SU-DHL-6 (cell line): Measurements from ENCODE around the gene SRL.

Source experiments
- EZH2phosphoT487 ChIP-seq: fragments of 200-600 bp; sonication (generic), shearing (Covaris generic); conservative IDR thresholded peaks from 2 replicates; pipeline ENCODE4 v1.6.1; 2018; ENCODE audit warnings: mild to moderate bottlenecking, antibody characterized with exemption, low read length, moderate library complexity, mixed read lengths
- TF ChIP-seq, protein P1 (sequence below): fragments of 200-600 bp; sonication (generic); IDR thresholded peaks from one replicate; pipeline ENCODE4 v1.5.1; 2017; ENCODE audit warnings: antibody characterized with exemption, mild to moderate bottlenecking, low read length, moderate library complexity; ENCODE audit not compliant: insufficient read depth, poor library complexity, severe bottlenecking

DNA sequence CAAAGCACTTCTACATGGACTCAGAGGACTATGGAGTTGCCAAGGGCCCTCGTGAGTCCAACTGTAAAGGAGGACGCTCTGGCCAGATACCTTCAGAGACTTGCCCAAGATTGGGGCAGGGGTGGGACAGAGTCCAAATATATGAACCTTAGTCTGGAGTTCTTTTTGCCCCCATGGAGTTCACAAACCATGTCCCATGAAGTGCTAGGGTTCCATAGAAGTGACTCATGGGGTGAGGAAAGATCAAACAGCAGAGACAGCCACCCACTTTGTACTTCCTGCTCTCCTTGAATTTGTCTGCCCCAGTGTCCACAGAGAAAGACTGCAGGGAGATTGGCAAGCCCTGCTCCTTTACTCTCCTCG, 29.0 kb downstream of the SRL start:
- TF ChIP-seq, protein P1, sequence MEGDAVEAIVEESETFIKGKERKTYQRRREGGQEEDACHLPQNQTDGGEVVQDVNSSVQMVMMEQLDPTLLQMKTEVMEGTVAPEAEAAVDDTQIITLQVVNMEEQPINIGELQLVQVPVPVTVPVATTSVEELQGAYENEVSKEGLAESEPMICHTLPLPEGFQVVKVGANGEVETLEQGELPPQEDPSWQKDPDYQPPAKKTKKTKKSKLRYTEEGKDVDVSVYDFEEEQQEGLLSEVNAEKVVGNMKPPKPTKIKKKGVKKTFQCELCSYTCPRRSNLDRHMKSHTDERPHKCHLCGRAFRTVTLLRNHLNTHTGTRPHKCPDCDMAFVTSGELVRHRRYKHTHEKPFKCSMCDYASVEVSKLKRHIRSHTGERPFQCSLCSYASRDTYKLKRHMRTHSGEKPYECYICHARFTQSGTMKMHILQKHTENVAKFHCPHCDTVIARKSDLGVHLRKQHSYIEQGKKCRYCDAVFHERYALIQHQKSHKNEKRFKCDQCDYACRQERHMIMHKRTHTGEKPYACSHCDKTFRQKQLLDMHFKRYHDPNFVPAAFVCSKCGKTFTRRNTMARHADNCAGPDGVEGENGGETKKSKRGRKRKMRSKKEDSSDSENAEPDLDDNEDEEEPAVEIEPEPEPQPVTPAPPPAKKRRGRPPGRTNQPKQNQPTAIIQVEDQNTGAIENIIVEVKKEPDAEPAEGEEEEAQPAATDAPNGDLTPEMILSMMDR = no peak
- no peak for TF ChIP-seq EZH2phosphoT487
